Hematopoietic multipotent progenitor cell treated with erythropoietin and hydrocortisone succinate and interleukin-3 and kit ligand, for 17 days (in vitro differentiated cells): ENCODE data around the gene RGSL1.

Source experiments
- DNase-seq: peaks from one replicate; pipeline ENCODE4 v3.0.0-alpha.2; 2015; ENCODE audit warnings: low spot score

The RGSL1 gene

DNA sequence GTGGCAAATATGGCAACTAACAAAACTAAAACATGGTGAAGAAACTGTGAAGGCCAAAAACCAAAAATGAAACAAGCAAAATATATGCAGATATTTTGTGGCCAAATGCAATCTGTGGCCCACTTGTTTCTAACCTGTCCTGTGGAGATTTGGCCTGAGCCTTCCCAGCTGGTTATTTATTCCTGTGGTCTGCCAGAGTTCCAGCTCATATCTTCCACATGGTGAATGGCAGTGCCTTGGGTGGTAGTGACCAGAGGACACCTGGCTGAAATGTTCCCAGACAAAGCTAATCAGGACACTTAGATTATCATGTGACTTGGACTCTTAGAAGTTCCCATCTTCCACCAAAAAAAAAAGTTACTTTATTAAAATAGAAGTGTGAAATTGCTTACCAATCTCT is 99.4 kb downstream of the RGSL1 start:
- no peak for DNase-seq

DNA sequence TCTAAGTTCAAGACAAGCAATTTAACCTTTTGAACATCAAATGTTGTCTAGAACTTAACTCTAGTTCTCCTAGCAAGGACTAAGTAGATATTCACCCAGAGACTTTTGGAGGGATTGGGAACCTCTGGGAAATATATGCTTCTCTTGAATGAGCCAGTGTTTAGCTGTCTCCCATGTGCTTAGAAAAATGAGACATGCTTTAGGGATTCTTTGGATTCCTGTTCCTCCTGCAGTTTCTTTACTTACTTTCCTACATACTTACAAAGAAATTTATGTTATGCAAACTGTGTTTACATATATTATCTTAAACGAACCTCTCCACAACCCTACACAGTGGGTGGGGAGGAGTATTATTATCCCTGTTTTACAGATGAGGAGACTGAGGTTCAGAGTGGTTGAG is 99.9 kb downstream of the RGSL1 start:
- no peak for DNase-seq

DNA sequence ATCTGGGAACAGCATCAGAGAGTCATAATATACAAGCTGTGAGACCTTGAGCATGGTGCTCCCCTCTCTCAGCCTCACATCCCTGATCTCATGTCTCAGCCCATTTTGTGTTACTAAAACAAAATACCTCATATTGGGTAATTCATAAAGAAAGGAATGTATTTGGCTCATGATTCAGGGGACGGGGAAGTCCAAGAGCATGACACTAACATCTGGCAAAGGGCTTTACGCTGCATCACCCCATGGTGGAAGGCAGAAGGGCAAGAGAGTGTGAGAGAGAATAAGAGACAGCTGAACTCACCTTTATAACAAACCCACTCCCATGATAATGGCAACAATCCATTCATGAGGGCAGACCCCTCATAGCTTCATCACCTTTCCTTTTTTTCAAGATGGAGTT is 102.6 kb downstream of the RGSL1 start:
- DNase-seq = no peak

DNA sequence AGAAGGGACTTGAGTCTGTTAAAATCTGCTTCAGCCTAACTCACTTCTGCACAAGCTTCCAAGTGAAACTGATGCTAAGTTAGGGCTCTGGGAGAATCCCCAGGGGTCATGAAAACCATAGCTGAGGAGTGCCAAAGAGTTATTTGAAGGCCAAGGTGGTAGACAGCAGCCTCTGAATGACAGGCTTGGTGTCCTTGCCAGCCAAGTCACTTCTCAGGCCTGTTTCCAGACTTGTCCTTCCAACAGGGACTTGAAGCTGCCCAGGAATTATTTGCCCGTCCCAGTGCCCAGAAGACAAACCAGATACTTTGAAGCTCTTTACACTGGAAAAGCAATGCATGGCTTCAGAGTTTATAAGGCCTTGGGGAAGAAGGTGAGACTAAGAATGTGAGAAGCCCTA is 105.5 kb downstream of the RGSL1 start:
- DNase-seq = no peak

GRCh38 chr1:182556279-182556678 is 106.3 kb downstream of the RGSL1 start:
- no peak for DNase-seq

DNA sequence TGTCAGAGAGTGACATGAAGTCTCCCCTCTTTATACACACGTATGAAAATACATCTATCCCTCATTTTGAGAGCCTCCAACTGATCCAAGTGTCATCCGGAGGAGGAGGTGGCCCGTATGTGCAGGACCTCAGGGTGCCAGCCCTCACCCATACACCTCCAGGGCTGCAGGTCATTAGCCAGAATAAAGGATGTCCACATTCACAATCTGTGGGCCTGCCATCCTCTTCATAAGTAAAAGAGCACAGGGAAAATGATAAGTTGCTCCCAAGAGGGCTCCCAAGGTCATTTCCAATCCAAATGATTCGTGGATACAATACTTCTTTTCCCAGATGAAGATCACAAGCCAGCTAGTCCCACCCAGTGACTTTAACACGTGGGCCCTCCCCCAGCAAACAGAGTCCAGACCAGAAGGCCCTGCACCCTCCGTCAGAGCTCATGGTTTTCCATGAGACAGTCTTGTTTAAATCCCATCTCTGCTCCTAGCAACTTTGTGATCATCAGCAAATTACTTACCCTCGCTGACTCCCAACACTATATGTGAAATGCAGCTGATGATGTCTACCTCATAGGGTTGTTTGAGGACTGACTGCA is 110.5 kb downstream of the RGSL1 start:
- DNase-seq = no peak

DNA sequence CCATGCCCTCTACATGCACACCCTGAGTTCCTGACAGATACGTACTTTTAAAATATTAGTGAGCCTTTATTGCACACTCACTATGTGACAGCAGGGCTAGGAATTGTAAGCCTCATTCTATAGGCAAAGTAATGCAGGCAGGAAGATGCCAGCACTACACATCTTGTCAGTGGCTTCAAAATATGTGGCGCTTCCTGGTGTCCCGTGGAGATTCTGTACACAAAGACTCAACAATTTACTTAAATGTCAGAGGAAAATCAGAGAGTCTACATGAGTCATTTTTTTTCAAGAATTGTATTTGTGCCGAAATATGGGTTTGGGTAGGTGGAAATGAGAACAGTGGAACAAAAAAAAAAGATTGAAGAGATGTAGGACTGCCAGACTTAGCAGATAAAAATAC is 111.5 kb downstream of the RGSL1 start:
- no peak for DNase-seq

DNA sequence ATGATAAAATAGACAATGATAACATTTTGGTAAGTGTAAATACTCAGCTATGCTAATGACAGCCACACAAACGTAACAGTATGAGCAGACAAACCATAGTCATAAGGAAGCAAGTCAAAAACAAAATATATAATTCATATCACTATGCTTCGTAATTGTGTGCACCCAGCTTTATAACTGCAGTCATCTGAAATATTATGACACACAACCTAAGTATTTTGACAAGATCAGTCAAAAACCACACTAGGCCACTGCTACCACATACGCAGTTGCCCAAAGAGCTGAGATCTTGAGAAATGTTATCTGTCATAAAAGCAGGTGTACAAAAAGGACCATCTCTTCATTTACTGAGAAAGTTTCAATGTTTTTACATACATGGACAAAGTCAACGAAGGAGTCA is 113.1 kb downstream of the RGSL1 start:
- DNase-seq = no peak

- DNase-seq = no peak
Observed at GRCh38 chr1:182564406-182565004, 114.6 kb downstream of the RGSL1 start.

- no peak for DNase-seq
Observed at GRCh38 chr1:182565537-182565936, 115.6 kb downstream of the RGSL1 start.

DNA sequence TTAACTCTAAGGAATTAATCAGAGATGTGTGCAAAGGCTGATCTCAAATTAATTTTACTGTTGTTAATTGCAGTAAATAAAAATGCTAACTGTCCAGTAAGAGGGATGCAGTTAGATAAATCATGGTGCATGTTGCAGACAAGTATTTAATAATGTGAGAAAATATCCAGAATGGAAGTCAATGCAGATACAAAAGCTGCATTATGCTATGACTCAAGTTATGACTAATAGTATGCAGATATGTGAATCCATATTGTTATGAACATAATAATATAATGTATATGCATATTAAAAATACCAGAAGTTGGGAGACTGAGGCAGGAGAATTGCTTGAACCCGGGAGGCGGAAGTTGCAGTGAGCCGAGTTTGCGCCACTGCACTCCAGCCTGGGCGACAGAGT is 117.7 kb downstream of the RGSL1 start:
- DNase-seq = no peak

DNA sequence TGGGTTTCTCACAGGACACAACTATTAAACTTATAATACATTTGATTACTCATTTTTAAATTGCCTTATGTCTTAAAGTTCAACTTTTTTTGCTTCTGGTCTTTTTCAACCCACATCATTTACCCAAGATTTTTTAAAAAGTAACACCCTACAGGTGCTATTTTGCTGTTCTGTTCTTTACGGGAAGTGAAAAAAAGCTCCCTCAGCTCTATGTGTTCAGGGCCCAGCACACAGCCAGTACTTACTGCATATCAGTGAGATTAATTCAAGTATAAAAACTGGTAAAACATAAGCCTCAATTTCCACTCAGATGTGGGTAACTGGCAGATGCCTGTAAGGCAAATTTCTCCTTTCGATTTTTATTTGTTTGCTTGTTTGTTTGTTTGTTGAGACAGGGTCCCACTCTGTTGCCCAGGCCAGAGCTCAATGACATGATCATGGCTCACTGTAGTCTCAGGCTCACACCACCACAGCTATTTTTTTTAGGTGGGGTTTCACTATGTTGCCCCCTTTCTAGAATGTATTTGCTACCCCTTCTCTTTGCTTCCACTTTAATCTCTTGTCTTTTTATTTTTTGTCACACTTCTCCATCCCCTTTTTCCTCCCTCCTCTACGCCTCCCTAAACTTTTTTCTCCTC is 118.8 kb downstream of the RGSL1 start:
- DNase-seq = no peak

GRCh38 chr1:182569939-182570610 is 120.1 kb downstream of the RGSL1 start:
- no peak for DNase-seq

DNA sequence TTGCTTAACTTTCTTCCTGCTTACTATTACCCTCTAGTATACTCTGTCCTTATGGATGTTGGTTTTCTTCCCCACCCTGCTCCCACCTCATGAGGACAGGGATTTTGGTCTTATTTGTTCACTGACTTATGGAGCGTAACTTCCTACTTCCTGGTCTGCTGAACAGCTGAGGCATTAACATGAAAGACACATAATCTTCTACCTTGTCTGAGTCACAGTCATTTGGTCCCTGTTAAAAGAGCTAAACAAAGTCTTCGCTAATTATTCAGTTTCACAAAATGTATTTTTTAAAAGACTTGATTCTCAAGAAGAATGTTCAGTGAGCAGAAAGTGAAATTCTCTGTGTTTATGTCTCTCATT is 120.6 kb downstream of the RGSL1 start:
- no peak for DNase-seq

GRCh38 chr1:182574156-182574555 is 124.2 kb downstream of the RGSL1 start:
- DNase-seq = no peak

- no peak for DNase-seq
Observed at GRCh38 chr1:182575540-182576149, 125.7 kb downstream of the RGSL1 start.

- DNase-seq = no peak
Observed at GRCh38 chr1:182580736-182581135, 130.8 kb downstream of the RGSL1 start.

DNA sequence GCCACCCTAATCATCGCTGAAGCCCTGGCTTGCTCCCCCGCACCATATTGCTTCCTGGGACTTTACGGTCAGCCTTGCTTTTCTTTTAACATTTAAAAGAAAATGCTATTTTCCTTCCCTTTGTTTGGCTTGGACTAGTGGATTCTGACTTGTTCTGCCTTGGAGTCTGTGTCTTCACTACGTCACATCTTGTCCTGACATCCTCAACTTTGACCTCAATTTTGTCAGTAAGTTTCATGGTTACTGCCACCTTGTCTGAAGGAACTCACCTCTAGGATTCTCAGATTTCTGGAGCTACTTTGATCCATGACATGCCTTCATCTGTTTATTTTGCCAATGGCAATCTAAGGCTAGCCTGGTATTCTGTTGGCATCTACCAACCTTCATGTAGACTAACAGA is 134.8 kb downstream of the RGSL1 start:
- DNase-seq = no peak

DNA sequence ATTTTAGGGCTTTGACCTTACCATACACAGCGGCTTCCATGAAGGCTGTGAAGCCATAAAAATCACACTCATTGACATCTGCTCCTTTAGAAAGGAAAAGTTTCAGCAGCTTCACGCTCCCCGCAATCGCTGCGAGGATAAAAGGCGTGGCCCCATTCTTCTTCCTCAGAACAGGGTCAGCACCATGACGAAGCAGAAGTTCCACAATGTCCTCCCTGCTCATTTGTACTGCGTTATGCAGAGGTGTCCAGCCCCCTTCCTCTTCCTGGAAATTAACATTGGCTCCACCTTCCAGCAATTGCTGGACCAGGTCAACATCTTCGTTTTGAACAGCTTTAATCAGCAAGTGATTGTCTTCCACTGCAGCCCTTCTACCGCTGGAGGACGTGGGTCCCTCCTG is 136.4 kb downstream of the RGSL1 start:
- no peak for DNase-seq

GRCh38 chr1:182587093-182587492 is 137.1 kb downstream of the RGSL1 start:
- DNase-seq = no peak

GRCh38 chr1:182587666-182588499 is 137.9 kb downstream of the RGSL1 start:
- DNase-seq = no peak
